Mesenchymal stem cell (in vitro differentiated cells and primary cell): Measurements from ENCODE around the gene AKR1D1.
"Not testable (repeated sequence)": the region's sequence is repeated elsewhere in the genome, so short reads cannot be mapped to it uniquely, and the experiment has no call there.

Source experiments
- DNase-seq: peaks from one replicate; pipeline ENCODE4 v3.0.0-alpha.2; 2013
- H2AFZ ChIP-seq: one replicate; pipeline ENCODE4 v1.6.1; 2013; ENCODE audit warnings: low read depth, mild to moderate bottlenecking, control low read depth, inconsistent platforms, low read length, moderate library complexity
- H2AK5ac ChIP-seq: 2 replicates; pipeline ENCODE4 v1.6.1; 2013; ENCODE audit warnings: low read length, moderate library complexity, mild to moderate bottlenecking, inconsistent platforms; ENCODE audit not compliant: severe bottlenecking
- H2BK120ac ChIP-seq: one replicate; pipeline ENCODE4 v1.6.1; 2013; ENCODE audit warnings: low read depth, mild to moderate bottlenecking, inconsistent platforms, low read length, moderate library complexity
- H2BK12ac ChIP-seq, 2 experiments: one replicate each; pipeline ENCODE4 v1.6.1; 2013; ENCODE audit warnings: inconsistent platforms in 2 of 2, low read length in 2 of 2, mild to moderate bottlenecking in 2 of 2, moderate library complexity in 2 of 2, control low read depth in 1 of 2
- H2BK15ac ChIP-seq: one replicate; pipeline ENCODE4 v1.6.1; 2013; ENCODE audit warnings: mild to moderate bottlenecking, low read depth, inconsistent platforms; ENCODE audit not compliant: poor library complexity, severe bottlenecking
- H2BK5ac ChIP-seq: 2 replicates; pipeline ENCODE4 v1.6.1; 2013; ENCODE audit warnings: low read depth, mild to moderate bottlenecking, low read length, control low read depth, inconsistent platforms; ENCODE audit not compliant: poor library complexity, severe bottlenecking
- H3K14ac ChIP-seq, 2 experiments: one replicate each; pipeline ENCODE4 v1.6.1; 2013; ENCODE audit warnings: inconsistent platforms in 2 of 2, low read length in 2 of 2, control low read depth in 1 of 2, mild to moderate bottlenecking in 1 of 2, moderate library complexity in 1 of 2
- H3K18ac ChIP-seq, 2 experiments: one replicate each; pipeline ENCODE4 v1.6.1; 2013; ENCODE audit warnings: inconsistent platforms in 2 of 2, low read length in 2 of 2, control low read depth in 1 of 2, low read depth in 1 of 2, mild to moderate bottlenecking in 1 of 2
- H3K23ac ChIP-seq, 2 experiments: one replicate each; pipeline ENCODE4 v1.6.1; 2013; ENCODE audit warnings: inconsistent platforms in 2 of 2, low read length in 2 of 2, mild to moderate bottlenecking in 2 of 2, moderate library complexity in 2 of 2, control low read depth in 1 of 2
- H3K27ac ChIP-seq: 2 replicates; pipeline ENCODE4 v1.5.1; 2013; ENCODE audit warnings: mild to moderate bottlenecking, moderate library complexity, low read length, control low read depth, inconsistent platforms; ENCODE audit not compliant: poor library complexity, severe bottlenecking
- H3K27me3 ChIP-seq, 2 experiments: 2 replicates each; pipeline versions ENCODE4 v1.6.1 to v1.7.0; 2013; ENCODE audit warnings: low read length in 2 of 2, mild to moderate bottlenecking in 2 of 2, moderate library complexity in 2 of 2, control low read depth in 1 of 2, inconsistent platforms in 1 of 2; ENCODE audit not compliant: control insufficient read depth in 1 of 2, insufficient read depth in 1 of 2
- H3K36me3 ChIP-seq, 2 experiments: 2 replicates each; pipeline versions ENCODE4 v1.6.1 to v1.7.0; 2013; ENCODE audit warnings: low read length in 2 of 2, control low read depth in 1 of 2, inconsistent platforms in 1 of 2, low read depth in 1 of 2, mild to moderate bottlenecking in 1 of 2; ENCODE audit not compliant: insufficient read depth in 2 of 2, control insufficient read depth in 1 of 2
- H3K4ac ChIP-seq, 2 experiments: one replicate each; pipeline ENCODE4 v1.6.1; 2013; ENCODE audit warnings: inconsistent platforms in 2 of 2, low read length in 2 of 2, mild to moderate bottlenecking in 2 of 2, moderate library complexity in 2 of 2, control low read depth in 1 of 2, low read depth in 1 of 2
- H3K4me1 ChIP-seq: 2 replicates; pipeline ENCODE4 v1.6.1; 2013; ENCODE audit warnings: low read depth, low read length, control low read depth; ENCODE audit not compliant: control insufficient read depth, insufficient read depth
- H3K4me2 ChIP-seq: 2 replicates; pipeline ENCODE4 v1.6.1; 2013; ENCODE audit warnings: low read length, mild to moderate bottlenecking, inconsistent platforms; ENCODE audit not compliant: poor library complexity, severe bottlenecking
- H3K4me3 ChIP-seq, 2 experiments: 2 replicates each; pipeline versions ENCODE4 v1.5.1 to v1.7.0; 2013; ENCODE audit warnings: low read length in 2 of 2, mild to moderate bottlenecking in 2 of 2, control low read depth in 1 of 2, low read depth in 1 of 2; ENCODE audit not compliant: insufficient read depth in 1 of 2
- H3K79me1 ChIP-seq: replicated peaks from 2 replicates; pipeline ENCODE4 v1.6.1; 2013; ENCODE audit warnings: mild to moderate bottlenecking, control low read depth, low read length, inconsistent platforms; ENCODE audit not compliant: poor library complexity, severe bottlenecking
- H3K9ac ChIP-seq: 2 replicates; pipeline ENCODE4 v1.7.0; 2013; ENCODE audit warnings: mild to moderate bottlenecking, low read length, moderate library complexity
- H3K9me3 ChIP-seq: 2 replicates; pipeline ENCODE4 v1.7.0; 2013; ENCODE audit warnings: mild to moderate bottlenecking, low read length; ENCODE audit not compliant: control insufficient read depth
- H4K8ac ChIP-seq: one replicate; pipeline ENCODE4 v1.6.1; 2013; ENCODE audit warnings: inconsistent platforms, mild to moderate bottlenecking, low read length, moderate library complexity
- H4K91ac ChIP-seq: one replicate; pipeline ENCODE4 v1.6.1; 2013; ENCODE audit warnings: mild to moderate bottlenecking, low read length, inconsistent platforms
- WGBS: methylation state at CpG from one replicate; pipeline ENCODE4 v1.1.7; 2013; ENCODE audit warnings: mixed read lengths; 5-methylcytosine and 5-hydroxymethylcytosine counted together

The AKR1D1 gene

GRCh38 chr7:138049505-138050116 lies 26.6 kb upstream of the AKR1D1 start:
- no peak overlapping the region for H3K23ac ChIP-seq
- no peak overlapping the region for H2AFZ ChIP-seq
- no peak overlapping the region for H3K27ac ChIP-seq
- H2BK5ac ChIP-seq, result no peak overlapping the region
- no peak overlapping the region for H3K4me3 ChIP-seq
- H3K9ac ChIP-seq, result no peak overlapping the region
- H3K9me3 ChIP-seq, result no peaks in the 10 kb centered on the region
- H3K4me2 ChIP-seq, result no peak overlapping the region
- no peak overlapping the region for H2AK5ac ChIP-seq
- no peak overlapping the region for H3K14ac ChIP-seq
- H3K79me1 ChIP-seq, result no peaks in the 10 kb centered on the region
- no peak for DNase-seq
- WGBS, result 75% methylated on average over 1 of the region's 1 CpG
- H2BK15ac ChIP-seq, result no peak overlapping the region
- H3K27me3 ChIP-seq, result no peaks in the 10 kb centered on the region
- H3K4ac ChIP-seq, result no peak overlapping the region
- no peaks in the 10 kb centered on the region for H3K36me3 ChIP-seq
- no peak overlapping the region for H2BK120ac ChIP-seq
- no peaks in the 10 kb centered on the region for H3K4me1 ChIP-seq
- H2BK12ac ChIP-seq, result no peak overlapping the region
- no peak overlapping the region for H4K91ac ChIP-seq
- no peak overlapping the region for H3K18ac ChIP-seq
- no peak overlapping the region for H4K8ac ChIP-seq

- not testable (repeated sequence) for H3K14ac ChIP-seq, H2BK120ac ChIP-seq, H3K23ac ChIP-seq, H4K8ac ChIP-seq, H2AK5ac ChIP-seq, H3K27ac ChIP-seq, H3K9ac ChIP-seq, H3K79me1 ChIP-seq, H3K36me3 ChIP-seq, H2AFZ ChIP-seq, H2BK15ac ChIP-seq, H4K91ac ChIP-seq, H3K27me3 ChIP-seq, H3K4me1 ChIP-seq, H3K9me3 ChIP-seq, H2BK12ac ChIP-seq, H3K4me2 ChIP-seq, H3K4me3 ChIP-seq, H2BK5ac ChIP-seq, H3K4ac ChIP-seq, H3K18ac ChIP-seq, DNase-seq
- WGBS, result 79% methylated on average over 5 of the region's 7 CpGs
These were observed 24.5 kb upstream of the AKR1D1 start for GRCh38 chr7:138051712-138052247.

GRCh38 chr7:138052696-138053095 lies 23.6 kb upstream of the AKR1D1 start:
- H2BK120ac ChIP-seq, result no peak overlapping the region
- 86% methylated on average over 3 of the region's 3 CpGs for WGBS
- H3K79me1 ChIP-seq, result no peaks in the 10 kb centered on the region
- no peaks in the 10 kb centered on the region for H3K36me3 ChIP-seq
- no peak overlapping the region for H2BK5ac ChIP-seq
- H3K23ac ChIP-seq, result no peak overlapping the region
- no peak overlapping the region for H3K18ac ChIP-seq
- no peak overlapping the region for H2BK12ac ChIP-seq
- H4K8ac ChIP-seq, result no peak overlapping the region
- H2AK5ac ChIP-seq, result no peak overlapping the region
- H3K9me3 ChIP-seq, result no peaks in the 10 kb centered on the region
- no peak overlapping the region for H3K27ac ChIP-seq
- H4K91ac ChIP-seq, result no peak overlapping the region
- no peak overlapping the region for H3K4me2 ChIP-seq
- H3K14ac ChIP-seq, result no peak overlapping the region
- no peak overlapping the region for H3K9ac ChIP-seq
- no peak overlapping the region for H3K4me3 ChIP-seq
- H2BK15ac ChIP-seq, result no peak overlapping the region
- H3K4me1 ChIP-seq, result no peaks in the 10 kb centered on the region
- DNase-seq, result no peak
- no peak overlapping the region for H2AFZ ChIP-seq
- no peak overlapping the region for H3K4ac ChIP-seq
- no peaks in the 10 kb centered on the region for H3K27me3 ChIP-seq

GRCh38 chr7:138055698-138056097 lies 20.6 kb upstream of the AKR1D1 start:
- H3K18ac ChIP-seq, H3K4me2 ChIP-seq, H2BK15ac ChIP-seq, H2BK12ac ChIP-seq, H3K79me1 ChIP-seq, H3K9ac ChIP-seq, H4K8ac ChIP-seq, H2BK120ac ChIP-seq, H2AK5ac ChIP-seq, H2BK5ac ChIP-seq, H4K91ac ChIP-seq, DNase-seq, H2AFZ ChIP-seq, H3K4ac ChIP-seq, H3K4me1 ChIP-seq, H3K14ac ChIP-seq, H3K27me3 ChIP-seq, H3K36me3 ChIP-seq, H3K9me3 ChIP-seq, H3K4me3 ChIP-seq, H3K27ac ChIP-seq, H3K23ac ChIP-seq: not testable (repeated sequence)
- no CpG with 5 or more reads among the region's 4 CpGs for WGBS
